WTC11 (cell line): ENCODE data around the gene VSIG10L2. TPM values are rescaled to one million over a fixed set of nuclear protein-coding genes. Genes with fewer than 3 reads are reported as not detected.

Experiments
- ATAC-seq: fragments of 200-7000 bp; cut with Tn5 transposase; 2 replicates; pipeline ENCODE4 v1.10.0; 2021; ENCODE audit warnings: mild to moderate bottlenecking, moderate library complexity
- CTCF ChIA-PET: fragments of 300-600 bp; sonication (Branson Sonifier 250); formaldehyde crosslinking; loops from one replicate; lab custom pipeline; 2021; ENCODE audit warnings: antibody characterized with exemption; lab: Charles Lee
- POLR2A ChIA-PET: fragments of 350-600 bp; sonication (Branson Sonifier 250); formaldehyde crosslinking; loops from one replicate; lab custom pipeline; 2021; ENCODE audit warnings: antibody characterized with exemption; lab: Charles Lee
- DNase-seq: peaks from one replicate; pipeline ENCODE4 v3.0.0; 2021; ENCODE audit warnings: low spot score
- H3K27ac Mint-ChIP-seq: 2 replicates; pipeline ENCODE4 v1.8.0; 2021; ENCODE audit warnings: mixed read lengths
- H3K27me3 Mint-ChIP-seq: 2 replicates; pipeline ENCODE4 v1.8.0; 2021; ENCODE audit warnings: low read depth, mild to moderate bottlenecking, moderate library complexity, mixed read lengths
- H3K36me3 Mint-ChIP-seq: 2 replicates; pipeline ENCODE4 v1.8.0; 2021; ENCODE audit warnings: mixed read lengths
- H3K4me1 Mint-ChIP-seq: 2 replicates; pipeline ENCODE4 v1.8.0; 2022; ENCODE audit warnings: mixed read lengths
- H3K4me3 Mint-ChIP-seq: 2 replicates; pipeline ENCODE4 v1.8.0; 2021; ENCODE audit warnings: mild to moderate bottlenecking, moderate library complexity, mixed read lengths
- H3K9me3 Mint-ChIP-seq: 2 replicates; pipeline ENCODE4 v1.8.0; 2021; ENCODE audit warnings: mixed read lengths
- ATF2 ChIP-seq: sonication (generic); formaldehyde crosslinking; IDR thresholded peaks from 2 replicates; pipeline ENCODE4 v1.8.1; 2022; ENCODE audit warnings: low read depth, missing genetic modification reagents, borderline replicate concordance
- ATF6 ChIP-seq: sonication (generic); formaldehyde crosslinking; IDR thresholded peaks from 2 replicates; pipeline ENCODE4 v1.8.1; 2023; ENCODE audit warnings: mild to moderate bottlenecking, missing genetic modification reagents
- CBFB ChIP-seq: sonication (generic); formaldehyde crosslinking; IDR thresholded peaks from 2 replicates; pipeline ENCODE4 v1.8.1; 2022; ENCODE audit warnings: mild to moderate bottlenecking, low read depth, missing genetic modification reagents
- CREB1 ChIP-seq: sonication (generic); formaldehyde crosslinking; IDR thresholded peaks from 2 replicates; pipeline ENCODE4 v1.8.0; 2023; ENCODE audit warnings: mild to moderate bottlenecking, missing genetic modification reagents
- CREM ChIP-seq: sonication (generic); formaldehyde crosslinking; IDR thresholded peaks from 2 replicates; pipeline ENCODE4 v1.8.1; 2022; ENCODE audit warnings: mild to moderate bottlenecking, missing genetic modification reagents, moderate library complexity
- EMX1 ChIP-seq: fragments of 250-450 bp; sonication (Bioruptor Pico); IDR thresholded peaks from 2 replicates; pipeline ENCODE4 v1.8.0; 2021; ENCODE audit warnings: mild to moderate bottlenecking
- ETV6 ChIP-seq: sonication (generic); formaldehyde crosslinking; IDR thresholded peaks from 2 replicates; pipeline ENCODE4 v1.8.1; 2022; ENCODE audit warnings: mild to moderate bottlenecking, missing genetic modification reagents
- FOXK1 ChIP-seq: sonication (generic); formaldehyde crosslinking; IDR thresholded peaks from 2 replicates; pipeline ENCODE4 v1.8.0; 2022; ENCODE audit warnings: mild to moderate bottlenecking, moderate library complexity, missing genetic modification reagents
- MAX ChIP-seq: sonication (generic); formaldehyde crosslinking; IDR thresholded peaks from 2 replicates; pipeline ENCODE4 v1.8.0; 2022; ENCODE audit warnings: mild to moderate bottlenecking, missing genetic modification reagents
- NFATC4 ChIP-seq: fragments of 250-450 bp; sonication (Bioruptor Pico); IDR thresholded peaks from 2 replicates; pipeline ENCODE4 v1.9.0; 2021; ENCODE audit warnings: mild to moderate bottlenecking
- PRDM15 ChIP-seq: sonication (generic); formaldehyde crosslinking; IDR thresholded peaks from 2 replicates; pipeline ENCODE4 v1.8.0; 2022; ENCODE audit warnings: missing genetic modification reagents
- SMAD4 ChIP-seq: sonication (generic); formaldehyde crosslinking; IDR thresholded peaks from 2 replicates; pipeline ENCODE4 v1.8.0; 2022; ENCODE audit warnings: mild to moderate bottlenecking, missing genetic modification reagents
- SOX15 ChIP-seq: fragments of 250-450 bp; sonication (Bioruptor Pico); IDR thresholded peaks from 2 replicates; pipeline ENCODE4 v1.9.0; 2021; ENCODE audit warnings: mild to moderate bottlenecking
- TEAD1 ChIP-seq: sonication (generic); formaldehyde crosslinking; IDR thresholded peaks from 2 replicates; pipeline ENCODE4 v1.8.0; 2022; ENCODE audit warnings: mild to moderate bottlenecking, missing genetic modification reagents
- ZMAT4 ChIP-seq: fragments of 250-450 bp; sonication (Bioruptor Pico); IDR thresholded peaks from 2 replicates; pipeline ENCODE4 v1.9.0; 2021; ENCODE audit warnings: mild to moderate bottlenecking
- ZNF416 ChIP-seq: fragments of 250-450 bp; sonication (Bioruptor Pico); IDR thresholded peaks from 2 replicates; pipeline ENCODE4 v1.9.0; 2021; ENCODE audit warnings: mild to moderate bottlenecking, inconsistent platforms
- ZNF423 ChIP-seq: fragments of 250-450 bp; sonication (Bioruptor Pico); IDR thresholded peaks from 2 replicates; pipeline ENCODE4 v2.1.2; 2022; ENCODE audit warnings: mild to moderate bottlenecking, moderate library complexity
- ZNF425 ChIP-seq: fragments of 250-450 bp; sonication (Bioruptor Pico); conservative IDR thresholded peaks from 2 replicates; pipeline ENCODE4 v1.9.0; 2021; ENCODE audit warnings: mild to moderate bottlenecking
- total RNA-seq: library from RNA; stranded (reverse); gene quantifications from 3 replicates; pipeline ENCODE4 v1.2.3, GENCODE V29; 2021

The VSIG10L2 gene
- total RNA-seq, 1 experiment from 2014 or later: not detected

GRCh38 chr11:125931668-125932067, 14.2 kb upstream of the VSIG10L2 start:
- Mint-ChIP-seq H3K4me1 (peaks cover 25% of the 10 kb centered on the region), H3K27ac (no peak overlapping the region), H3K36me3 (no peaks in the 10 kb centered on the region), H3K9me3 (no peaks in the 10 kb centered on the region), H3K4me3 (no peak overlapping the region), H3K27me3 (no peaks in the 10 kb centered on the region)
- CTCF ChIA-PET: interaction anchor here (0.8 to 3.1 kb wide), 4 partner anchors 9 to 258 kb away, joined by 3 to 18 read pairs (median 5); no protein-coding TSS in a partner anchor
- DNase-seq (no peak), ATAC-seq (no peak)
- POLR2A ChIA-PET: no interaction called here
- no peak for TF ChIP-seq CREB1

GRCh38 chr11:125932301-125932700, 13.5 kb upstream of the VSIG10L2 start:
- Mint-ChIP-seq H3K36me3 (no peaks in the 10 kb centered on the region), H3K4me1 (peaks cover 25% of the 10 kb centered on the region), H3K9me3 (no peaks in the 10 kb centered on the region), H3K4me3 (no peak overlapping the region), H3K27ac (no peak overlapping the region), H3K27me3 (no peaks in the 10 kb centered on the region)
- ChIA-PET POLR2A (no interaction called here), CTCF (interaction anchor here (1.0 to 3.1 kb wide), 4 partner anchors 9 to 262 kb away, joined by 4 to 18 read pairs (median 5); no protein-coding TSS in a partner anchor)
- DNase-seq: no peak
- peak; percentile 11 for ATAC-seq
- TF ChIP-seq ATF6 (CRISPR knock-in tag) (no peak), ETV6 (CRISPR knock-in tag) (no peak), ZMAT4 (no peak), MAX (0 out of 2 replicates have a peak, but pooled peaks have one; percentile 2)

- no peak overlapping the region for H3K27ac Mint-ChIP-seq
- DNase-seq: no peak
- H3K27me3 Mint-ChIP-seq: no peaks in the 10 kb centered on the region
- H3K36me3 Mint-ChIP-seq: no peaks in the 10 kb centered on the region
- CTCF ChIA-PET: interaction anchor here (1.0 to 3.1 kb wide), 4 partner anchors 9 to 261 kb away, joined by 4 to 18 read pairs (median 5); no protein-coding TSS in a partner anchor
- peaks cover 25% of the 10 kb centered on the region for H3K4me1 Mint-ChIP-seq
- H3K9me3 Mint-ChIP-seq: no peaks in the 10 kb centered on the region
- POLR2A ChIA-PET: no interaction called here
- no peak overlapping the region for H3K4me3 Mint-ChIP-seq
- TF ChIP-seq ATF2 (CRISPR knock-in tag) (no peak), SOX15 (CRISPR knock-in tag) (no peak)
- peak; percentile 71 for ATAC-seq
Observed at GRCh38 chr11:125933030-125933813, 12.6 kb upstream of the VSIG10L2 start.

- H3K9me3 Mint-ChIP-seq: no peaks in the 10 kb centered on the region
Observed at GRCh38 chr11:125934473-125934872, 11.4 kb upstream of the VSIG10L2 start.

GRCh38 chr11:125935056-125935455, 10.8 kb upstream of the VSIG10L2 start:
- CTCF ChIA-PET: interaction anchor here (0.9 to 1.2 kb wide), 2 partner anchors 12 to 127 kb away, joined by 3 to 4 read pairs; no protein-coding TSS in a partner anchor
- Mint-ChIP-seq H3K9me3 (no peaks in the 10 kb centered on the region), H3K27ac (no peak overlapping the region), H3K36me3 (no peaks in the 10 kb centered on the region), H3K27me3 (no peaks in the 10 kb centered on the region), H3K4me1 (peaks cover 30% of the 10 kb centered on the region), H3K4me3 (no peak overlapping the region)
- POLR2A ChIA-PET: no interaction called here
- ATAC-seq (no peak), DNase-seq (no peak)
- TF ChIP-seq PRDM15 (CRISPR knock-in tag) (no peak), CBFB (CRISPR knock-in tag) (no peak), ZNF425 (no peak), EMX1 (CRISPR knock-in tag) (no peak), ZNF423 (CRISPR knock-in tag) (no peak)

More at GRCh38 chr11:125934473-125934872, 11.4 kb upstream of the VSIG10L2 start:
- H3K4me3 Mint-ChIP-seq: no peak overlapping the region
- DNase-seq (no peak), ATAC-seq (no peak)
- no peak overlapping the region for H3K27ac Mint-ChIP-seq
- POLR2A ChIA-PET: no interaction called here
- no peaks in the 10 kb centered on the region for H3K36me3 Mint-ChIP-seq
- CTCF ChIA-PET: interaction anchor here (0.9 kb wide), 1 partner anchor 127 kb away, joined by 3 read pairs; no protein-coding TSS in a partner anchor
- no peaks in the 10 kb centered on the region for H3K27me3 Mint-ChIP-seq
- TF ChIP-seq CREM (CRISPR knock-in tag) (no peak), ZNF423 (CRISPR knock-in tag) (no peak), FOXK1 (CRISPR knock-in tag) (no peak), SMAD4 (CRISPR knock-in tag) (no peak), ZNF416 (CRISPR knock-in tag) (no peak), NFATC4 (CRISPR knock-in tag) (no peak), TEAD1 (CRISPR knock-in tag) (no peak)
- H3K4me1 Mint-ChIP-seq: peaks cover 30% of the 10 kb centered on the region
